Right lung (tissue), 5 donors: ENCODE measurements around the gene ISL2. TPM values are rescaled to one million over a fixed set of nuclear protein-coding genes. Genes with fewer than 3 reads are reported as not detected.

ENCODE experiments used
- DNase-seq, 2 donors: peaks; one replicate each; pipeline ENCODE4 v3.0.0-alpha.2; 2013
- polyA plus RNA-seq, 5 donors: library from polyadenylated mRNA; unstranded; fragments of 120-200 nt; gene quantifications; one replicate each; pipeline versions ENCODE4 v1.2.1 to v1.2.3, GENCODE V29; 2013; ENCODE audit warnings: inconsistent platforms in 1 of 5, low replicate concordance in 1 of 5; ENCODE audit not compliant: insufficient read length in 5 of 5, insufficient read depth in 1 of 5

ISL2 gene
- polyA plus RNA-seq, 5 donors: 0.10 to 0.19 (median 0.13) TPM; not detected in 2

GRCh38 chr15:76341366-76342057 is 4.9 kb downstream of the ISL2 start:
- DNase-seq: no peak

GRCh38 chr15:76342058-76342381 is 5.4 kb downstream of the ISL2 start:
- no peak for DNase-seq

GRCh38 chr15:76342382-76343201 is 6.0 kb downstream of the ISL2 start:
- no peak for DNase-seq

DNA sequence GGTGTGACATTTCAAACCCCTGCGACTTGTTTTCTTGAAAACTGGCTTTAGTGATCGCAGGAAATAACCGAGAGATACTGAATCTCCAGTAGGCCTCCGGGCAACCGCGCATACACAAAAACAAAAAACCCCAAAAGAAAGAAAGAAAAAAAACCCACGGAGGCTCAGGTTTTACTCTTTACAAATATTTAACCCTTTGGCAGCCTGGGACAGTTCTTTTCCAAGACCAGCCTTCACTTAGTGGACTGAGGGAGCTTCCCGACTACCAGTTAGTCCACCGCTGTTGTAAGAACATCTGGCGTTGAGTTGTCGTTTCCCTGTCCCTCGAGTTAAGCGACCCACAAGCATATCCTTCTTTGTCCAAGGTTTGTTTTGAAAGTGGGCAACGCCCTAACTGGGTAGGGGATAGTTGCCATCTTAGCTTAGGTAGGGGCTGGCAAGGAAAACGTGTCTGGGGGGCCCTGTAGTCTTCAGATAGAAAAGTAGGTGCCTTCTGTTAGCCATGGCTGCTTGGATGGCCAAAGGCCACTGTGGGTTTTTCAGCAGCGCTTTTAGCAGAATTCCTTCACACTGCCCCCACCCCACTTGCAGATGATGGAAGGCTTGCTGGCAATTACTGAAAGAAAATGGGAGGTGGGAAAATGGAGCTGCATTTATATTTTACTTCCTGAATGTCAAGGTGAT is 6.9 kb downstream of the ISL2 start:
- no peak for DNase-seq

GRCh38 chr15:76344893-76345582 is 8.5 kb downstream of the ISL2 start:
- DNase-seq: no peak

- no peak for DNase-seq
Observed at GRCh38 chr15:76345583-76345879, 9.0 kb downstream of the ISL2 start.

- DNase-seq: no peak
Observed at GRCh38 chr15:76345880-76346668, 9.5 kb downstream of the ISL2 start.

GRCh38 chr15:76346669-76347481 is 10.3 kb downstream of the ISL2 start:
- DNase-seq: no peak

DNA sequence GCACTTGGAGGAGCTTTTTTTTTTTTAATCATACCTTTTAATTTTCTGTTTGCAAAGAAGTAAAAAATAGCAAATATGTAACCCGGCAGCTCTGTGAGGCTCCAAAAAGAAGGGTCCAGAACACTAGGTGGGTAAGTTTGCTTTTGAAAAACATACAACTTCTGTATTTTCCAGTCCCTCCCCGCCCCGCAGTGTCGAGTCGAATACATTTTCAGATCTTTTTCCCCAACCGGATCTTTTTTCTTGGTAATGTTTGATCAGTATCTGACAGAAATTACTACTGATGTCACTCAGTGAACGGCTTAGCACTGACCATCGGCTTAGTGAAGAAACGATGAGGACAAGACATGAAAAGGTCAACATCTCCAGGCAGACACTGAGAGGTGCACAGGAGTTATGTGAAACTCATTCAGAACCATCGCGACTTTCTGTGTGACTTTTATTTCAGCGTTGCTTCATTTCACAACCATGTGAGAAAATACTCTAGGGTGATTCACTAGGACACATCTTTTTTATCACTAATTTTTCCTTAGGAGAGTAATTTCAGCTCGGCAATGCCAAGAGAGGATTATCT is 11.0 kb downstream of the ISL2 start:
- DNase-seq: no peak

DNA sequence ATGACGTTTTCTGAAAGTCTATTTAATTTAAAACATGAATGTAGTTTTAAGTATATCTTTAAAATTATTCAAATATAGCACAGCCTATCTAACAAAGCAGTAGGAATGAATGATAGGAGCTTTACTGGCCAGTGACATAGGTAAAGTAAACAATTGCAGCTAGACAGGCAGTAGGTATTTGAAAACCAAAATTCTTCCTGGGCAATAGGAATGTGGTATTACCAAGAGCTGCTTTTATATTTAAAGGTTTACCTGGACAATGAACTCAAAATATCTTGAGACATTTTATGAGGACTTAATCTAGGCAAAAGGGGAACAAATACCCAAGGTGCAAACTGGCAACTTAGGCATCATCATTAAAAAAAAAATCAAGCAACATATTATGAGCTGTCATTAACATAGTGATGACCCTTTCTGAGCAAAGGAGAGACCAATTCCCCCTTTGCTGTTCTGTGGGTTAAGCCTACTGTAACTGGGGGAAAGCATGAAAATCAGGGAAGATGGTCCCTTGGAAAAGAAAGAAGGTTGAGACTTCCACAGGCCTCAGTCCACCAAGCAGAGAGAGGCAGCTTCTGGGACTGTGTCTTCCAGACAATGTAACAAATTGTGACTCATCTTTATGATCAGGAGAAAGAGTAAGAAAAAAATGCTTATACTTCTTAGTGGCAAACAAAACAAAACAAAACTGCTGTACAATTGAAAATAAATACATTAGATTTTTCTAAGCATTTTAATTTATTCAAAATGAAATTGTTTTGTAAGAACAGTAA is 12.9 kb downstream of the ISL2 start:
- DNase-seq: no peak

DNA sequence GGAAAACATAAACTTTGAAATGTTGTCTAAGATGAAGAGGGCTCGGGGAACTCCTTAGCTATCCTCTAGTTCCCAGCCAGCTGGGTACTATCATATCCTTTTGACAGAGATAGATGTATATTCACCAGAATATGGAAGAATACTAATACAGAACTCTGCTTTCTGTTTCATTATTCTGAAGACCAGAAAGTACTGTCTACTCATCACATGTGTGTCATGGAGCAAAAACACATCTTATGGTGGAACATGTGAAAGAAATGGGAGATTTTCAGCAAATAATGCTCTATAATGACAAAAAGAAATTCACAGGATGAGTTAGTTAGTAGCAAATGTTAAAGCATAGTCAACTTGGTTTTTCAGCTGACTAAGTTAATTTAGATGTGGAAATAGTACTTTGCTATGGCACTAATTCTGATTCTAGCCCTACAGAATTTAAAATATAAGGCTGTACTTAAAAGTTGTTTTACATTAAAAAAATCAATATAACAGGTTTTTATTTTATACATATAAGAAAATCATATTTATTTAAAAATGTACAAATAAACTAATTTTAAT is 16.5 kb downstream of the ISL2 start:
- DNase-seq: no peak

DNA sequence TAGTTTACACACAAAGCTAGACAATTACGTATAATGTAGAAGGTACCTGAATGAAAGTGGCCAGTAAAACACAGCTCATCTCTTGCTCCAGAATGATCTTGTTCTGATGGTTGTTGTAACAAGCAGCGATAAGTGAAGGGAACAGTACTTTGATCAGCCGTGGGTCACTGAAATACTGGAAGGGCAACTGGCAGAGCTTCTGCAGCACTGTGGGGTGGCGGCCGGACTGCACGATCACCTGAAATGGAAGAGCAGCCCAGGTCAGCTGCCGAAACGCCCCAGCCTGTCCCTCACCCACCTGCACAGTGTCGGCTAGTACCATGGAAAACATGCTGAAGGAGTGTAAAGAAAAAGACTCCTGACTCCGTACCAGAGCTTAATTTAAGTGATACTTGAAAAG is 17.3 kb downstream of the ISL2 start:
- DNase-seq: no peak

DNA sequence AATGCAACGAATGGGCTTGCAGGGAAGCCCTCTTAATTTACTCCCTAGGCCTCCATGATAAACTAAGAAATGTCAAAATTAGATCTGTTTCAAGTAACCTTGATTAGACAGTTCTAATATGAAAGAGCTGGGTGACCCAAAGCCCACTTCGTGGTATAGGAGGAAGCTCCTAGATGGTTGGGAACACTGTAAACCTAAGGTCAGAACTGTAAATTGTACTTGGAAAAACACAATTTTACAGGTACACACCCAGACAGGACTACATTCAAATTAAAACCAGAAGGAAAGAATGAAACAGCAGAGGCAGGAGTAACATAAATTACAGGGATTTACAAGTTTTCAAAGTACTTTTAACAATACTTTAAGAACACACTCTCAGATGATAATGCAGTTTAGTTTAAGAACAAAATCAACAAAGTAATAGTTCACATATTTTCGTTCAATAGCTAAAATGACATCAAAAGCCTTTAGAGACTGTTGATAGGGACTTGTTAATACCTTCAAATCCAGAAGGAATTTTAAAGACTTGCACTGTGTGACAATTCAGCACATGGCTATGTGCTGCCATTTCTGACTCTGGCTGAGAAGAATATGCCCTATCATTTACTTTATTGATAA is 18.4 kb downstream of the ISL2 start:
- no peak for DNase-seq

GRCh38 chr15:76358453-76358852 is 21.9 kb downstream of the ISL2 start:
- no peak for DNase-seq

DNA sequence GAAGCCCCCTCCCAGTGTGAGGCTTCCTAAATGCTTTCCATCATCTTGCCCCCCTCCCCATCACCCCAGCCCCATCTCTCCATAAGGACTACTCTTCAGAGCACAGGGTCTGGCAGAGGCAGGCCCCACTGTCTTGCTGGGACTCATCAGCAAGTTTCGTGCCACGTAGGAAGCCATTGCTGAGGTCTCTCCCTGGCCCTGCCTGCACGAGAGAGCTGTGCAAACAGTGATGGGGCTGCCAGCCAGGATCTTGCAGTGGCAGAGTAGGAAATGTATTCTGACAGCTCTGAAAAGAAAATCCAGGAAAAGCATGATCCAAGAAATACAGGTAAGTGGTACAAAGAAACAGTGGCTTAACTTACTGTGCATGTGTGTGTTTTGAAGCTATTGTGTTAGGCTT is 22.6 kb downstream of the ISL2 start:
- no peak for DNase-seq

DNA sequence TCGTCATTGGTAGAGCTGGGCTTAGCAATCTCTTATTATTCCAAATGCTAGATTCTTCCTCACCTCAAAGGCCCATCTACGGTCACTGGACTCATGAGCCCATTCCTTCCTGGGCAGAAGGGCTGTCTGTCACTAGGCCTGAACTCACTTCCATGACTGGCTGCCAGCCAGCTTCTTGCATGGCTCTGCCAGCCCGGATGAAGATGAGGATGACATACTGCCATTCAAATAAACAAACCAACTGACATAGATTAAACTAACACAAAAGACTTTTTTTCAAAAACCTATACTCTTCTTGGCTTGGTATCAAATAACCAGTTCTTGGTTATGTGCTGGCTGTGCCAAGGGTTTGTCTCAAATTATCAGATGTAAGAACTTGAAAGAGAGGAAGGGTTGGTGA is 23.8 kb downstream of the ISL2 start:
- DNase-seq: no peak

GRCh38 chr15:76363251-76363650 is 26.7 kb downstream of the ISL2 start:
- DNase-seq: no peak

- no peak for DNase-seq
Observed at GRCh38 chr15:76366714-76367113, 30.1 kb downstream of the ISL2 start.

DNA sequence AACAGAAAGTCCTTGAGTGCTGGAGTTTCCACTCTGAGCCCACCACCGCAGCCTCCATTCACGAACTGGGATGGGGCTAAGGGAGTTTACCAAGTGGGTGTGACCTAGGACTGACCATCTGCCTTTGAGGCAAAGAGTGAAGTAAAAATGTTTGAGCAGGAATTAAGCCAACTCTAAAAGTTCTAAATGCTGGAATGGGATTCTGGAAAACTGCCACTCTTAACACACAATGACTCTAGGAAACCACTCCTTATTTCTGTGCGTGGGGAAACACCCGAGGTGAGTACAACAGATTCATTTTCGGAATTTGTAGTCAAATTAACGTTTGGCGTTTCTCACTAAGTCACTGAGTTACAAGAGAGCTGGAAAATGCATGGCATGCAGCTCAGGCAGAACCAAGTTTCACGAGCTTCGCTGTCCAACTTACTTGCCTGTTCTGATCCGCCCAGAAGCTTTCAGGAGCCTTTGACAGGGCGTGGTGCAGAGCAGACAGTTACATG is 31.6 kb downstream of the ISL2 start:
- DNase-seq: no peak
